ENCODE measurements around the gene NXNL1.

GRCh38 chr19:17414097-17414496 lies 46.6 kb downstream of the NXNL1 start:
- TF ChIP-seq POLR2A (IDR thresholded peaks at IDR 0.05; ENCODE audit: low read depth, low read length) (no peak), POLR2AphosphoS5 (IDR thresholded peaks at IDR 0.05; ENCODE audit: low read depth, low read length) (no peak)

All from GM12892 (cell line).